OCI-LY3 (cell line): Measurements from ENCODE around the gene NARS2.

ENCODE experiments used
- H2AFZ ChIP-seq: fragments of 200-600, 300-600 bp; shearing (Covaris generic); 2 replicates; pipeline ENCODE4 v1.6.0; 2014; ENCODE audit warnings: antibody characterized with exemption, low read depth, low read length
- H3K27ac ChIP-seq: fragments of 200-600, 300-600 bp; sonication (generic); 2 replicates; pipeline ENCODE4 v1.5.1; 2014; ENCODE audit warnings: mild to moderate bottlenecking, low read length, moderate library complexity, mixed read lengths
- H3K27me3 ChIP-seq: fragments of 200-600, 300-600 bp; sonication (generic); 2 replicates; pipeline ENCODE4 v1.6.1; 2014; ENCODE audit warnings: low read depth, low read length, mixed read lengths
- H3K36me3 ChIP-seq: fragments of 200-600, 300-600 bp; sonication (generic); replicated peaks from 2 replicates; pipeline ENCODE3; 2014; ENCODE audit warnings: low read depth, low read length, mixed read lengths
- H3K4me1 ChIP-seq: fragments of 300-600, 200-600 bp; sonication (generic); 2 replicates; pipeline ENCODE4 v1.6.1; 2014; ENCODE audit warnings: low read length, mixed read lengths
- H3K4me2 ChIP-seq: fragments of 200-600, 300-600 bp; sonication (generic); 2 replicates; pipeline ENCODE4 v1.6.1; 2014; ENCODE audit warnings: low read length, mixed read lengths
- H3K4me3 ChIP-seq: fragments of 300-600, 200-600 bp; sonication (generic); 2 replicates; pipeline ENCODE4 v1.5.1; 2014; ENCODE audit warnings: antibody characterized with exemption, mild to moderate bottlenecking, low read length, moderate library complexity
- H3K79me2 ChIP-seq: fragments of 300-600, 200-600 bp; shearing (Covaris generic); 2 replicates; pipeline ENCODE4 v1.6.1; 2014; ENCODE audit warnings: mild to moderate bottlenecking, low read length, mixed read lengths
- H3K9ac ChIP-seq: fragments of 300-600, 200-600 bp; shearing (Covaris generic); 2 replicates; pipeline ENCODE4 v1.6.0; 2014; ENCODE audit warnings: mild to moderate bottlenecking, low read length, moderate library complexity
- H3K9me3 ChIP-seq: fragments of 200-600, 300-600 bp; shearing (Covaris generic); 2 replicates; pipeline ENCODE4 v1.6.1; 2014; ENCODE audit warnings: low read length, mixed read lengths; ENCODE audit not compliant: insufficient read depth
- H4K20me1 ChIP-seq: fragments of 200-600, 300-600 bp; sonication (generic); 2 replicates; pipeline ENCODE4 v1.6.1; 2016; ENCODE audit warnings: low read length, mixed read lengths; ENCODE audit not compliant: insufficient read depth
- EZH2phosphoT487 ChIP-seq: fragments of 200-600 bp; shearing (Covaris generic); IDR thresholded peaks from 2 replicates; pipeline ENCODE4 v1.6.1; 2018; ENCODE audit warnings: antibody characterized with exemption, mixed run types, low read depth
- TF ChIP-seq, protein P1 (sequence below): fragments of 200-600, 300-600 bp; sonication (generic); IDR thresholded peaks from 2 replicates; pipeline ENCODE4 v1.5.1; 2014; ENCODE audit warnings: antibody characterized with exemption, low read length, low read depth

Gene NARS2

GRCh38 chr11:78426845-78427244, 147.8 kb downstream of the NARS2 start:
- peak overlapping the region; percentile 75 for H3K9ac ChIP-seq
- H3K4me3 ChIP-seq, result peak overlapping the region; percentile 67
- H3K4me2 ChIP-seq, result peak overlapping the region; percentile 94
- H3K9me3 ChIP-seq, result no peaks in the 10 kb centered on the region
- no peaks in the 10 kb centered on the region for H4K20me1 ChIP-seq
- no peaks in the 10 kb centered on the region for H3K27me3 ChIP-seq
- no peak overlapping the region for H2AFZ ChIP-seq
- no peaks in the 10 kb centered on the region for H3K79me2 ChIP-seq
- no peak for TF ChIP-seq EZH2phosphoT487
- TF ChIP-seq, protein P1, sequence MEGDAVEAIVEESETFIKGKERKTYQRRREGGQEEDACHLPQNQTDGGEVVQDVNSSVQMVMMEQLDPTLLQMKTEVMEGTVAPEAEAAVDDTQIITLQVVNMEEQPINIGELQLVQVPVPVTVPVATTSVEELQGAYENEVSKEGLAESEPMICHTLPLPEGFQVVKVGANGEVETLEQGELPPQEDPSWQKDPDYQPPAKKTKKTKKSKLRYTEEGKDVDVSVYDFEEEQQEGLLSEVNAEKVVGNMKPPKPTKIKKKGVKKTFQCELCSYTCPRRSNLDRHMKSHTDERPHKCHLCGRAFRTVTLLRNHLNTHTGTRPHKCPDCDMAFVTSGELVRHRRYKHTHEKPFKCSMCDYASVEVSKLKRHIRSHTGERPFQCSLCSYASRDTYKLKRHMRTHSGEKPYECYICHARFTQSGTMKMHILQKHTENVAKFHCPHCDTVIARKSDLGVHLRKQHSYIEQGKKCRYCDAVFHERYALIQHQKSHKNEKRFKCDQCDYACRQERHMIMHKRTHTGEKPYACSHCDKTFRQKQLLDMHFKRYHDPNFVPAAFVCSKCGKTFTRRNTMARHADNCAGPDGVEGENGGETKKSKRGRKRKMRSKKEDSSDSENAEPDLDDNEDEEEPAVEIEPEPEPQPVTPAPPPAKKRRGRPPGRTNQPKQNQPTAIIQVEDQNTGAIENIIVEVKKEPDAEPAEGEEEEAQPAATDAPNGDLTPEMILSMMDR, result no peak
- H3K27ac ChIP-seq, result peak overlapping the region; percentile 95
- H3K36me3 ChIP-seq, result no peaks in the 10 kb centered on the region
- peaks cover 82% of the 10 kb centered on the region for H3K4me1 ChIP-seq

GRCh38 chr11:78425399-78426070, 149.1 kb downstream of the NARS2 start:
- peak overlapping the region; percentile 40 for H3K4me3 ChIP-seq
- no peak for TF ChIP-seq EZH2phosphoT487
- TF ChIP-seq, protein P1, result no peak
- H3K27me3 ChIP-seq, result no peaks in the 10 kb centered on the region
- no peaks in the 10 kb centered on the region for H3K36me3 ChIP-seq
- no peaks in the 10 kb centered on the region for H3K79me2 ChIP-seq
- peak overlapping the region; percentile 95 for H3K27ac ChIP-seq
- peak overlapping the region; percentile 94 for H3K4me2 ChIP-seq
- peaks cover 80% of the 10 kb centered on the region for H3K4me1 ChIP-seq
- no peak overlapping the region for H2AFZ ChIP-seq
- H4K20me1 ChIP-seq, result no peaks in the 10 kb centered on the region
- H3K9me3 ChIP-seq, result no peaks in the 10 kb centered on the region
- peak overlapping the region; percentile 75 for H3K9ac ChIP-seq

GRCh38 chr11:78424334-78425270, 150.1 kb downstream of the NARS2 start:
- no peaks in the 10 kb centered on the region for H3K79me2 ChIP-seq
- no peaks in the 10 kb centered on the region for H4K20me1 ChIP-seq
- H3K4me1 ChIP-seq, result peaks cover 78% of the 10 kb centered on the region
- no peaks in the 10 kb centered on the region for H3K9me3 ChIP-seq
- H3K36me3 ChIP-seq, result no peaks in the 10 kb centered on the region
- H3K27ac ChIP-seq, result peak overlapping the region; percentile 95
- H3K27me3 ChIP-seq, result no peaks in the 10 kb centered on the region
- TF ChIP-seq EZH2phosphoT487, result no peak
- TF ChIP-seq, protein P1, result no peak
- H2AFZ ChIP-seq, result no peak overlapping the region
- peak overlapping the region; percentile 40 for H3K4me3 ChIP-seq
- peak overlapping the region; percentile 94 for H3K4me2 ChIP-seq
- peak overlapping the region; percentile 75 for H3K9ac ChIP-seq

DNA sequence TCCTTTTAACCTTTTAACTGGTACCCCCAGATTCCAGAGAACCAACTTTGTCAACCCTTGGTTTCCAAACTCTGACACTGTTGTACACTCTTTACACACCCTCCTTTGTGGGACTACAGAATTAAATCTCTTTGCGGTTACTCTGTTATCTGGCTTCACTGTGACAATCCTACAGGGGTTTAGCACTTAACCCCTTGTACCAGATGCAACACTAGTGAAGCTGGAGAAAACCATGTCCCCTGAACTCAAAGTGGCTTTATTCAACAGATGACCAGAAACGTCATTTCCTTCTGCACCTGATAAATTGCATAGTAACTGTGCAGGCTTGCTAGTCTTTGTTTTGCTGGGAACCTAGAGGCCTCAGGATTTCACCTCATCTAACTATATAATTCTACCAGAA, 151.4 kb downstream of the NARS2 start:
- Histone ChIP-seq H2AFZ (no peak overlapping the region), H4K20me1 (no peaks in the 10 kb centered on the region), H3K27ac (no peak overlapping the region), H3K4me3 (no peak overlapping the region), H3K79me2 (no peaks in the 10 kb centered on the region), H3K4me1 (peaks cover 68% of the 10 kb centered on the region), H3K36me3 (no peaks in the 10 kb centered on the region), H3K9ac (no peak overlapping the region), H3K27me3 (no peaks in the 10 kb centered on the region), H3K4me2 (no peak overlapping the region), H3K9me3 (no peaks in the 10 kb centered on the region)
- no peak for TF ChIP-seq EZH2phosphoT487
- TF ChIP-seq, protein P1, result no peak
